Measurements from ENCODE around the gene CD7. TPM values are rescaled to one million over a fixed set of nuclear protein-coding genes. Genes with fewer than 3 reads are reported as not detected.

Gene CD7
- polyA plus RNA-seq, 1 donor from 2014 or later = not detected

- Histone ChIP-seq H4K20me1 (ENCODE audit: insufficient read depth) (no peaks in the 10 kb centered on the region), H3K27me3 (ENCODE audit: insufficient read depth, low read depth, low read length) (no peaks in the 10 kb centered on the region), H3K9me3 (ENCODE audit: low read length) (no peaks in the 10 kb centered on the region), H3K4me2 (ENCODE audit: low read length) (peak overlapping the region; percentile 39), H3K27ac (ENCODE audit: low read length) (peak overlapping the region; percentile 93), H3K9me2 (ENCODE audit: insufficient read depth, low read length) (no peaks in the 10 kb centered on the region), H3K9ac (ENCODE audit: low read length) (peak overlapping the region; percentile 96), H3K4me3 (ENCODE audit: low read length) (peak overlapping the region; percentile 88), H3K36me3 (ENCODE audit: insufficient read depth, low read length) (no peaks in the 10 kb centered on the region), H2AFZ (ENCODE audit: low read depth, low read length) (no peak overlapping the region), H3F3A (ENCODE audit: insufficient read depth, low read length, poor library complexity, severe bottlenecking) (peaks cover 2% of the 10 kb centered on the region), H3K79me2 (replicated peaks; ENCODE audit: insufficient read depth, low read length) (no peaks in the 10 kb centered on the region)
- no peak for TF ChIP-seq RAD21 (conservative IDR thresholded peaks at IDR 0.05)
- TF ChIP-seq CTCF (IDR thresholded peaks at IDR 0.05; ENCODE audit: poor library complexity, severe bottlenecking) = no peak
- TF ChIP-seq POLR2AphosphoS5 (IDR thresholded peaks at IDR 0.05) = no peak
- no peak for TF ChIP-seq REST (IDR thresholded peaks at IDR 0.05; ENCODE audit: borderline replicate concordance)
- TF ChIP-seq SMC3 (conservative IDR thresholded peaks at IDR 0.05; ENCODE audit: poor library complexity) = no peak
- no peak for TF ChIP-seq EZH2 (IDR thresholded peaks at IDR 0.05; ENCODE audit: borderline replicate concordance, insufficient read depth, low read length, poor library complexity, severe bottlenecking)
- TF ChIP-seq MXI1 (conservative IDR thresholded peaks at IDR 0.05; ENCODE audit: poor library complexity, severe bottlenecking) = no peak
- no peak for TF ChIP-seq TAF1 (IDR thresholded peaks at IDR 0.05; ENCODE audit: low read depth)
- no peak for TF ChIP-seq EP300 (conservative IDR thresholded peaks at IDR 0.05; ENCODE audit: poor library complexity, severe bottlenecking)
These were observed 25.7 kb downstream of the CD7 start for GRCh38 chr17:82291582-82292250.

- Histone ChIP-seq H3F3A (ENCODE audit: insufficient read depth, low read length, poor library complexity, severe bottlenecking) (peaks cover 2% of the 10 kb centered on the region), H3K36me3 (ENCODE audit: insufficient read depth, low read length) (no peaks in the 10 kb centered on the region), H3K9me2 (ENCODE audit: insufficient read depth, low read length) (no peaks in the 10 kb centered on the region), H3K27me3 (ENCODE audit: insufficient read depth, low read depth, low read length) (no peaks in the 10 kb centered on the region), H3K79me2 (replicated peaks; ENCODE audit: insufficient read depth, low read length) (no peaks in the 10 kb centered on the region), H4K20me1 (ENCODE audit: insufficient read depth) (no peaks in the 10 kb centered on the region), H3K4me2 (ENCODE audit: low read length) (no peak overlapping the region), H2AFZ (ENCODE audit: low read depth, low read length) (no peak overlapping the region), H3K9me3 (ENCODE audit: low read length) (no peaks in the 10 kb centered on the region), H3K27ac (ENCODE audit: low read length) (no peak overlapping the region), H3K9ac (ENCODE audit: low read length) (no peak overlapping the region), H3K4me3 (ENCODE audit: low read length) (no peak overlapping the region)
- TF ChIP-seq TAF1 (IDR thresholded peaks at IDR 0.05; ENCODE audit: low read depth) (no peak), EZH2 (IDR thresholded peaks at IDR 0.05; ENCODE audit: borderline replicate concordance, insufficient read depth, low read length, poor library complexity, severe bottlenecking) (no peak), EP300 (conservative IDR thresholded peaks at IDR 0.05; ENCODE audit: poor library complexity, severe bottlenecking) (no peak), RAD21 (conservative IDR thresholded peaks at IDR 0.05) (no peak), REST (IDR thresholded peaks at IDR 0.05; ENCODE audit: borderline replicate concordance) (no peak), SMC3 (conservative IDR thresholded peaks at IDR 0.05; ENCODE audit: poor library complexity) (no peak), MXI1 (conservative IDR thresholded peaks at IDR 0.05; ENCODE audit: poor library complexity, severe bottlenecking) (no peak), CTCF (IDR thresholded peaks at IDR 0.05; ENCODE audit: poor library complexity, severe bottlenecking) (no peak), POLR2AphosphoS5 (IDR thresholded peaks at IDR 0.05) (no peak)
These were observed 29.3 kb downstream of the CD7 start for GRCh38 chr17:82287868-82288801.
